A673 (cell line): ENCODE measurements around the gene BTBD18. TPM values are rescaled to one million over a fixed set of nuclear protein-coding genes. Genes with fewer than 3 reads are reported as not detected.

Experiments
- BruUV-seq: library from RNA; stranded (reverse); fragments of 400-500 nt; replicated peaks from 2 replicates; lab custom pipeline; 2021; lab: Mats Ljungman, UMichigan
- CTCF ChIA-PET: fragments of 300-600 bp; sonication (Branson Sonifier 250); formaldehyde crosslinking; loops from one replicate; lab custom pipeline; 2022; ENCODE audit warnings: antibody characterized with exemption; lab: Charles Lee
- POLR2A ChIA-PET: fragments of 300-600 bp; sonication (Branson Sonifier 250); formaldehyde crosslinking; loops from one replicate; lab custom pipeline; 2022; ENCODE audit warnings: antibody characterized with exemption; ENCODE audit not compliant: low non-redundant PET; lab: Charles Lee
- DNase-seq: peaks from one replicate; pipeline ENCODE4 v3.0.0-alpha.2; 2015; ENCODE audit warnings: low spot score
- H3K27ac ChIP-seq: fragments of 200-600 bp; sonication (generic); 2 replicates; pipeline ENCODE4 v1.5.1; 2016; ENCODE audit warnings: mixed run types, low read depth, mild to moderate bottlenecking, mixed read lengths, antibody characterized with exemption, low read length; ENCODE audit not compliant: poor library complexity, severe bottlenecking
- H3K27me3 ChIP-seq: fragments of 200-600 bp; sonication (generic); replicated peaks from 2 replicates; pipeline ENCODE4 v1.6.1; 2017; ENCODE audit warnings: mixed run types, low read depth, mild to moderate bottlenecking, mixed read lengths, antibody characterized with exemption, low read length; ENCODE audit not compliant: insufficient read depth, poor library complexity
- H3K36me3 ChIP-seq: fragments of 200-600 bp; sonication (generic); 2 replicates; pipeline ENCODE4 v1.6.1; 2016; ENCODE audit warnings: mixed run types, mild to moderate bottlenecking, mixed read lengths, antibody characterized with exemption, low read length; ENCODE audit not compliant: insufficient read depth, poor library complexity, severe bottlenecking
- H3K4me1 ChIP-seq: fragments of 200-600 bp; sonication (generic); 2 replicates; pipeline ENCODE4 v1.6.1; 2017; ENCODE audit warnings: mixed run types, mild to moderate bottlenecking, mixed read lengths, antibody characterized with exemption, low read length; ENCODE audit not compliant: insufficient read depth, poor library complexity, severe bottlenecking
- H3K4me3 ChIP-seq: fragments of 200-600 bp; sonication (generic); 2 replicates; pipeline ENCODE4 v1.5.1; 2016; ENCODE audit warnings: low read depth, mixed run types, mild to moderate bottlenecking, mixed read lengths, low read length; ENCODE audit not compliant: poor library complexity, severe bottlenecking
- H3K9me3 ChIP-seq: fragments of 200-600 bp; sonication (generic); 2 replicates; pipeline ENCODE4 v1.6.1; 2016; ENCODE audit warnings: mixed run types, low read depth, mild to moderate bottlenecking, mixed read lengths, antibody characterized with exemption, low read length; ENCODE audit not compliant: poor library complexity, severe bottlenecking
- EZH2 ChIP-seq: fragments of 200-600 bp; sonication (generic); IDR thresholded peaks from 2 replicates; pipeline ENCODE4 v1.6.1; 2017; ENCODE audit warnings: borderline replicate concordance, low read depth, mild to moderate bottlenecking, mixed read lengths, antibody characterized with exemption, low read length; ENCODE audit not compliant: poor library complexity, severe bottlenecking
- intact Hi-C: fragments of 100-400 bp; cut with micrococcal nuclease; formaldehyde crosslinking; loops from one replicate; pipeline ENCODE4 v1.10.0; 2022; ENCODE audit not compliant: unreplicated experiment
- total RNA-seq: library from RNA; stranded (reverse); gene quantifications from 2 replicates; pipeline ENCODE4 v1.2.3, GENCODE V29; 2021
- TF ChIP-seq, protein P1 (sequence below): fragments of 300-800, 200-600 bp; sonication (generic); conservative IDR thresholded peaks from 2 replicates; pipeline ENCODE4 v1.5.1; 2017; ENCODE audit warnings: low read depth, mild to moderate bottlenecking, antibody characterized with exemption, low read length, moderate library complexity, mixed read lengths

BTBD18 gene
- total RNA-seq, 1 experiment from 2014 or later, result not detected

- Histone ChIP-seq H3K9me3 (no peaks in the 10 kb centered on the region), H3K4me3 (peak within 1 kb of the TSS; percentile 73), H3K4me1 (peaks cover 22% of the 10 kb centered on the region), H3K27me3 (no peaks in the 10 kb centered on the region), H3K27ac (peak within 1 kb of the TSS; percentile 90), H3K36me3 (peaks cover 5% of the 10 kb centered on the region)
- TF ChIP-seq, protein P1, sequence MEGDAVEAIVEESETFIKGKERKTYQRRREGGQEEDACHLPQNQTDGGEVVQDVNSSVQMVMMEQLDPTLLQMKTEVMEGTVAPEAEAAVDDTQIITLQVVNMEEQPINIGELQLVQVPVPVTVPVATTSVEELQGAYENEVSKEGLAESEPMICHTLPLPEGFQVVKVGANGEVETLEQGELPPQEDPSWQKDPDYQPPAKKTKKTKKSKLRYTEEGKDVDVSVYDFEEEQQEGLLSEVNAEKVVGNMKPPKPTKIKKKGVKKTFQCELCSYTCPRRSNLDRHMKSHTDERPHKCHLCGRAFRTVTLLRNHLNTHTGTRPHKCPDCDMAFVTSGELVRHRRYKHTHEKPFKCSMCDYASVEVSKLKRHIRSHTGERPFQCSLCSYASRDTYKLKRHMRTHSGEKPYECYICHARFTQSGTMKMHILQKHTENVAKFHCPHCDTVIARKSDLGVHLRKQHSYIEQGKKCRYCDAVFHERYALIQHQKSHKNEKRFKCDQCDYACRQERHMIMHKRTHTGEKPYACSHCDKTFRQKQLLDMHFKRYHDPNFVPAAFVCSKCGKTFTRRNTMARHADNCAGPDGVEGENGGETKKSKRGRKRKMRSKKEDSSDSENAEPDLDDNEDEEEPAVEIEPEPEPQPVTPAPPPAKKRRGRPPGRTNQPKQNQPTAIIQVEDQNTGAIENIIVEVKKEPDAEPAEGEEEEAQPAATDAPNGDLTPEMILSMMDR, result no peak
- no peak for TF ChIP-seq EZH2
- ChIA-PET CTCF (interaction anchor here (0.6 kb wide), 1 partner anchor 87 kb away, joined by 4 read pairs; no protein-coding TSS in a partner anchor), POLR2A (interaction anchor here (0.5 to 0.7 kb wide), 2 partner anchors 24 to 170 kb away, joined by 3 to 5 read pairs; no protein-coding TSS in a partner anchor)
- TSS peak; percentile 65 for BruUV-seq
- peak; percentile 100 for DNase-seq
- intact Hi-C loops, result loop anchor here (5.0 kb wide), 1 partner anchor 45 kb away; the partner anchor contains the start of gene ZDHHC5
These were observed 39.1 kb downstream of the BTBD18 start, which contains the start of gene TMX2 for GRCh38 chr11:57712256-57713150. Gene TMX2 (plus strand): TSS chr11:57712593. CDS start chr11:57712619, 26 bp downstream.

DNA sequence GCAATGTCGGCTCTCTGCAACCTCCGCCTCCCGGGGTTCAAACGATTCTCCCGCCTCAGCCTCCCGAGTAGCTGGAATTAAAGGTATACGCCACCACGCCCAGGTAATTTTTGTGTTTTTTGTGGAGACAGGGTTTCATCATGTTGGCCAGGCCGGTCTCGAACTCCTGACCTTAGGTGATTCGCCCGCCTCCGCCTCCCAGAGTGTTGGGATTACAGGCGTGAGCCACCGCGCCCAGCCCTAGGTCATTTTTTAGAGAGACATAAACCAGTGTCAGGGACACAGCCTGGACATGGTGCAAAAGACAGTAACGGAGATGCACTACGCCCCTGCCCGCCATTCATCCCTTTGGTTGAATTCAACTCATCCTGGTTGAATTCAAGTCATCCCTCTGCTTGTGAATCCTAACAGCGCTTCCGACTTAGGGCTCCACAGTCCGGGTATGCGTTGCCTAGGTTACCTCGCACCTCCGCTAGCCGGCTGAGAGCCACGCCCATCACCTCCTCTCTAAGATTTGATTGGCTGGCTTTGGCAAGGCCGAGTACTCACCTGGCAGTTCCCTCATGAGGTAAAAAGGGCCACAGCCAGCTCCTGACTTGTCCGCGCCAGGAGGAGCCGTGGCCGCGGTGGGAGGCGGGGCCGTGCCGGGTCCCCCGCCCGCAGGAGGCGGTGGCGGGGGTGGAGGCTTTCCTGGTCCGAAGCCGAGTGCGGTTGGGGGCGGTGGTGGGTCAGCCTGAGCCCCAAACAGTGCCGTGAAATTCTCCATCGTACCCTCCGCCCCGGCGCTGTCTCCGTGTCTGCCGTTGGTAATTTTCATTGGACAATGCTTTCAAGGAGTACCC is 40.0 kb downstream of the BTBD18 start, which contains the start of gene MED19:
Gene MED19, minus strand, starts transcription at position 802 of the 842 bp plus-strand sequence. Its CDS starts 36 bp downstream, at position 766.
- peak; percentile 86 for DNase-seq
- TSS peak; percentile 75 for BruUV-seq
- intact Hi-C loops, result loop anchor here (5.0 kb wide), 1 partner anchor 44 kb away; the partner anchor contains the start of gene ZDHHC5

More for the DNA sequence above, 40.0 kb downstream of the BTBD18 start, which contains the start of gene MED19:
- Histone ChIP-seq H3K27ac (peak within 1 kb of the TSS; percentile 90), H3K4me3 (peak within 1 kb of the TSS; percentile 73), H3K9me3 (no peaks in the 10 kb centered on the region), H3K4me1 (peaks cover 22% of the 10 kb centered on the region), H3K27me3 (no peaks in the 10 kb centered on the region), H3K36me3 (peaks cover 5% of the 10 kb centered on the region)
- no peak for TF ChIP-seq EZH2
- TF ChIP-seq, protein P1, result no peak
- ChIA-PET POLR2A (interaction anchor here (0.5 to 0.7 kb wide), 2 partner anchors 25 to 171 kb away, joined by 3 to 5 read pairs; no protein-coding TSS in a partner anchor), CTCF (interaction anchor here (0.6 kb wide), 1 partner anchor 88 kb away, joined by 4 read pairs; no protein-coding TSS in a partner anchor)
